ENCODE results near the gene PLCB4.

DNA sequence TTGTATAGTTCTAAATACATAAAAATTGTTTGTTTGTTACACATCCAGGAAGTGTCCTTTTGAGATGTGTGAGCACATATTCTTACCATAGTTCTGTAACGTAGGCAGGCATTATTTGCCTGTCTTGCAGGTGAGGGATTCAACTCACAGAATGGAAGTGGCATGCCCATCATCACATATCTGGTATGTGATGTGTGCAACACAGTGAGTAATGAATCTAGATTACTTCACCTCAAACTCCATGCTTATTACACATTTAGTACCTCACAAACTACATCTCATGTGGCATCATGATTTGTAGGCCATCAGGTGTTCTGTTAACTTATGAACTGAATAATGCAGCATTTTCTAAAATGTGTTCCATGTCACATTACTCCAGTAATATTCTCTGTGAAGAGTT lies 181.6 kb downstream of the PLCB4 start:
- TF ChIP-seq, protein P1, sequence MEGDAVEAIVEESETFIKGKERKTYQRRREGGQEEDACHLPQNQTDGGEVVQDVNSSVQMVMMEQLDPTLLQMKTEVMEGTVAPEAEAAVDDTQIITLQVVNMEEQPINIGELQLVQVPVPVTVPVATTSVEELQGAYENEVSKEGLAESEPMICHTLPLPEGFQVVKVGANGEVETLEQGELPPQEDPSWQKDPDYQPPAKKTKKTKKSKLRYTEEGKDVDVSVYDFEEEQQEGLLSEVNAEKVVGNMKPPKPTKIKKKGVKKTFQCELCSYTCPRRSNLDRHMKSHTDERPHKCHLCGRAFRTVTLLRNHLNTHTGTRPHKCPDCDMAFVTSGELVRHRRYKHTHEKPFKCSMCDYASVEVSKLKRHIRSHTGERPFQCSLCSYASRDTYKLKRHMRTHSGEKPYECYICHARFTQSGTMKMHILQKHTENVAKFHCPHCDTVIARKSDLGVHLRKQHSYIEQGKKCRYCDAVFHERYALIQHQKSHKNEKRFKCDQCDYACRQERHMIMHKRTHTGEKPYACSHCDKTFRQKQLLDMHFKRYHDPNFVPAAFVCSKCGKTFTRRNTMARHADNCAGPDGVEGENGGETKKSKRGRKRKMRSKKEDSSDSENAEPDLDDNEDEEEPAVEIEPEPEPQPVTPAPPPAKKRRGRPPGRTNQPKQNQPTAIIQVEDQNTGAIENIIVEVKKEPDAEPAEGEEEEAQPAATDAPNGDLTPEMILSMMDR (IDR thresholded peaks at IDR 0.05): no peak
- no peak for TF ChIP-seq POLR2A (IDR thresholded peaks at IDR 0.05)

All from adrenal gland (tissue), 5 donors.